MCF 10A (cell line): ENCODE data around the gene GSTM2. TPM values are rescaled to one million over a fixed set of nuclear protein-coding genes. Genes with fewer than 3 reads are reported as not detected.

Experiments
- BruUV-seq: library from RNA; stranded (reverse); fragments of 400-500 nt; replicated peaks from 2 replicates; lab custom pipeline; 2021; lab: Mats Ljungman, UMichigan
- CTCF ChIA-PET: fragments of 300-600 bp; sonication (Branson Sonifier 250); formaldehyde crosslinking; extraction: SDS; loops from one replicate; lab custom pipeline; 2021; ENCODE audit warnings: antibody characterized with exemption, inconsistent platforms; lab: Yijun Ruan, JAX
- POLR2A ChIA-PET: fragments of 300-600, 350-650 bp; sonication (Branson Sonifier 250); formaldehyde crosslinking; extraction: SDS; loops from one replicate; lab custom pipeline; 2020; ENCODE audit warnings: antibody characterized with exemption, inconsistent platforms; lab: Yijun Ruan, JAX
- DNase-seq: peaks from one replicate; pipeline ENCODE4 v3.0.0-alpha.2; 2018; ENCODE audit not compliant: unreplicated experiment
- H3K27ac Mint-ChIP-seq: one replicate; pipeline ENCODE4 v1.8.0; 2022; ENCODE audit warnings: mild to moderate bottlenecking, low read depth, mixed read lengths; ENCODE audit not compliant: unreplicated experiment
- H3K27me3 Mint-ChIP-seq: one replicate; pipeline ENCODE4 v1.8.0; 2022; ENCODE audit warnings: mixed read lengths; ENCODE audit not compliant: insufficient read depth, unreplicated experiment
- H3K36me3 Mint-ChIP-seq: one replicate; pipeline ENCODE4 v1.8.0; 2022; ENCODE audit warnings: mild to moderate bottlenecking, moderate library complexity, mixed read lengths; ENCODE audit not compliant: insufficient read depth, unreplicated experiment
- H3K4me1 Mint-ChIP-seq: one replicate; pipeline ENCODE4 v1.8.0; 2022; ENCODE audit warnings: mixed read lengths; ENCODE audit not compliant: insufficient read depth, unreplicated experiment
- H3K4me3 Mint-ChIP-seq: one replicate; pipeline ENCODE4 v1.8.0; 2022; ENCODE audit warnings: mild to moderate bottlenecking, moderate library complexity, mixed read lengths; ENCODE audit not compliant: unreplicated experiment
- H3K9me3 Mint-ChIP-seq: one replicate; pipeline ENCODE4 v1.8.0; 2022; ENCODE audit warnings: mixed read lengths; ENCODE audit not compliant: unreplicated experiment
- intact Hi-C: fragments of 100-400 bp; cut with micrococcal nuclease; formaldehyde crosslinking; loops from 2 replicates; pipeline ENCODE4 v1.14.1; 2022
- total RNA-seq: library from RNA; stranded (reverse); gene quantifications from 2 replicates; pipeline ENCODE4 v1.2.3, GENCODE V29; 2022
- TF ChIP-seq, protein P1 (sequence below): fragments of 200-600 bp; IDR thresholded peaks from one replicate; pipeline ENCODE4 v1.8.0; 2022; ENCODE audit warnings: antibody characterized with exemption, mild to moderate bottlenecking; ENCODE audit not compliant: unreplicated experiment

Gene GSTM2
- total RNA-seq, 1 experiment from 2014 or later: 0.70 TPM

DNA sequence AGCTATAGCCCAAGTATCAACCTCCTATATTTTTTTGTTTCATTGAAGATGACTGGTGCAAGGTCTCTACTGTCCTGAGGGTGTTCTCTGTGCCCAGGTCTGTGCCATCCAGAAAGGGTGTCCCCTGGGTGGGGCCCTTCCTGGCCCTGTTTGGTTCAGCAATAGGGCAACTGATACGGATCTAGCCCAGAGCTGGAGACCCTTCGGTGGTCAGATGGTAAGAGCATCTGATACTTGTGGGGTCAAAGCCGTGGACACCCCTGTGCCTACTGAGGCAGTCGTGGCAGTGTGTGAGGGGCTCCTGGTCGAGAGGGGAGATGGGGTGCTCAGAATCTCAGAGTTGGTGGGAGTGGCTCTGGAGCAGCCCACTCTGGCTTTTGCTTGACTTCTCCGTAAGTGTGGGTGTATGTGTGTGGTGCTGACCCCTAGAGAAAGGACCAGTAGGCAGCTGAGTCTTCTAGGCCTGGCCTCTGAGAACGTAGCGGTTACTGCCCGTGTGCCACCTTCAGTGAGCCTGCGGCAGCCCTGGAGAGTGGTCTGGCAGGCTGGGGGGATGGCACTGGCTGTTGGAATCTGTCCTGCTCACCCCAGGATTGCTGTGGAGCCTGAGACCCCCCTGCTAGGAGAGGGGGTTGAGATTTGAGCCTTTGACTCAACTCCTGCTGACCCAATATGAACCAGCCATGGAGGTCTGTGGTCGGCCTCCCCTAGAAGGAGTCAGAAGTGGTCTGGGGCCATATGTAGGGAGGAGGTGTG is 45.5 kb upstream of the GSTM2 start:
- CTCF ChIA-PET: interaction anchor here (1.2 to 11.4 kb wide), 5 partner anchors 8 to 362 kb away, joined by 3 to 96 read pairs (median 3); partner anchors contain the start of gene AHCYL1
- DNase-seq: no peak
- peak overlapping the region; percentile 97 for H3K4me3 Mint-ChIP-seq
- peaks cover 3% of the 10 kb centered on the region for H3K36me3 Mint-ChIP-seq
- H3K9me3 Mint-ChIP-seq: no peaks in the 10 kb centered on the region
- intact Hi-C loops: no loop called here
- TF ChIP-seq, protein P1, sequence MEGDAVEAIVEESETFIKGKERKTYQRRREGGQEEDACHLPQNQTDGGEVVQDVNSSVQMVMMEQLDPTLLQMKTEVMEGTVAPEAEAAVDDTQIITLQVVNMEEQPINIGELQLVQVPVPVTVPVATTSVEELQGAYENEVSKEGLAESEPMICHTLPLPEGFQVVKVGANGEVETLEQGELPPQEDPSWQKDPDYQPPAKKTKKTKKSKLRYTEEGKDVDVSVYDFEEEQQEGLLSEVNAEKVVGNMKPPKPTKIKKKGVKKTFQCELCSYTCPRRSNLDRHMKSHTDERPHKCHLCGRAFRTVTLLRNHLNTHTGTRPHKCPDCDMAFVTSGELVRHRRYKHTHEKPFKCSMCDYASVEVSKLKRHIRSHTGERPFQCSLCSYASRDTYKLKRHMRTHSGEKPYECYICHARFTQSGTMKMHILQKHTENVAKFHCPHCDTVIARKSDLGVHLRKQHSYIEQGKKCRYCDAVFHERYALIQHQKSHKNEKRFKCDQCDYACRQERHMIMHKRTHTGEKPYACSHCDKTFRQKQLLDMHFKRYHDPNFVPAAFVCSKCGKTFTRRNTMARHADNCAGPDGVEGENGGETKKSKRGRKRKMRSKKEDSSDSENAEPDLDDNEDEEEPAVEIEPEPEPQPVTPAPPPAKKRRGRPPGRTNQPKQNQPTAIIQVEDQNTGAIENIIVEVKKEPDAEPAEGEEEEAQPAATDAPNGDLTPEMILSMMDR: no peak
- peaks cover 30% of the 10 kb centered on the region for H3K4me1 Mint-ChIP-seq
- H3K27me3 Mint-ChIP-seq: no peaks in the 10 kb centered on the region
- POLR2A ChIA-PET: no interaction called here
- H3K27ac Mint-ChIP-seq: peak overlapping the region; percentile 92
- no TSS peak for BruUV-seq

DNA sequence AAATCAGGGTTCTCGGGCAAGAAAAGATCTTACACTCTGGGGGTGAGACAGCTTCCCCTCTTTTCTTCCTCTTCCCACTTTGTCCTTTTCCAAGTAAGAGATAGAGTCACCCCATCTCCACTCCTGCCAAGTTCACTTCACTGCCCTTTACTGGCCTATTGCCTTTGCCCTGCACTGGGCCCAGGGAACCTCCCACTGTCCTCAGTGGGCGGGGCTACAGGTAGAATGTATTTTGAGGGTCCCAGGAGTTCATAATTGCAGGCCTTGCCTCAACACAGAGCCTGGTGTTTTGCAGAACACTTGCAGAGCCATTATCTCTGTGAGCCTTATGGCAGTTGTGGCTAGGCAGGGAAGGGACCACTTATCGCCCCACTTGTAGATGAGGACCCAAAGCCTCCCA is 45.0 kb upstream of the GSTM2 start:
- ChIA-PET CTCF (interaction anchor here (1.2 to 11.4 kb wide), 5 partner anchors 7 to 361 kb away, joined by 3 to 96 read pairs (median 3); partner anchors contain the start of gene AHCYL1), POLR2A (no interaction called here)
- no peaks in the 10 kb centered on the region for H3K27me3 Mint-ChIP-seq
- BruUV-seq: no TSS peak
- intact Hi-C loops: no loop called here
- no peak overlapping the region for H3K27ac Mint-ChIP-seq
- no peaks in the 10 kb centered on the region for H3K9me3 Mint-ChIP-seq
- H3K4me1 Mint-ChIP-seq: peaks cover 26% of the 10 kb centered on the region
- TF ChIP-seq, protein P1: no peak
- H3K4me3 Mint-ChIP-seq: no peak overlapping the region
- no peak for DNase-seq
- peaks cover 8% of the 10 kb centered on the region for H3K36me3 Mint-ChIP-seq

DNA sequence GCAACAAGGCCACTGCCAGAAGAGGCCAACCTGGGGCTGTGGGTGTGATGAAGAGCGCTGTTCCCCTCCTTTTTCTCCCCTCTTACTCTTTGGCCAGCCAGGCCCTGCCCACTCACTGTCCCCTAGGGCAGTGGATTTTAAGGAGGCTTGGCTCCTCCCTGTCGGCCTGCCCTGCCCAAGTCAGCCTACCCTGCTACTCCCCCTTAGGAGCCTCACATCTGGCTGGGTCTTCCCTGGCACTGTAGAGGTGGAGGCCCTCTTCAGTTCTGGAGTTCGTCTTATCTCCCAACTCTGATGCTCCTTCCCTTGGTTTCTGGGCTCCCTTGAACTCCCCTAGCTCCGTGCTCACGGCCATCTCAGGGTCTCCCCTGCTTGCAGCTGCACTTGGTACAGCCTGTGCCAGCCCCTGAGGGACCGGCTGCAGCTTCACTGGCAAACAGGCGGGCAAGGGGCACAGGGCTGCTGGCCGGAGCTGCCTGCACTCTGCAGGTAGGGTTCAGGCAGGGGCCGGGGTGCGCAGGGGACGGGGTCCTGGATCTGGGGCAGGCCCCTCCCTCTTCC is 44.2 kb upstream of the GSTM2 start:
- Mint-ChIP-seq H3K9me3 (no peaks in the 10 kb centered on the region), H3K36me3 (peaks cover 12% of the 10 kb centered on the region), H3K27ac (peak overlapping the region; percentile 58), H3K4me3 (no peak overlapping the region), H3K4me1 (peaks cover 22% of the 10 kb centered on the region), H3K27me3 (no peaks in the 10 kb centered on the region)
- no peak for DNase-seq
- BruUV-seq: no TSS peak
- intact Hi-C loops: no loop called here
- ChIA-PET POLR2A (no interaction called here), CTCF (interaction anchor here (0.6 to 11.4 kb wide), 6 partner anchors 16 to 840 kb away, joined by 3 to 96 read pairs (median 4); no protein-coding TSS in a partner anchor)
- TF ChIP-seq, protein P1: no peak
